ENCODE results near the gene CDK6.

DNA sequence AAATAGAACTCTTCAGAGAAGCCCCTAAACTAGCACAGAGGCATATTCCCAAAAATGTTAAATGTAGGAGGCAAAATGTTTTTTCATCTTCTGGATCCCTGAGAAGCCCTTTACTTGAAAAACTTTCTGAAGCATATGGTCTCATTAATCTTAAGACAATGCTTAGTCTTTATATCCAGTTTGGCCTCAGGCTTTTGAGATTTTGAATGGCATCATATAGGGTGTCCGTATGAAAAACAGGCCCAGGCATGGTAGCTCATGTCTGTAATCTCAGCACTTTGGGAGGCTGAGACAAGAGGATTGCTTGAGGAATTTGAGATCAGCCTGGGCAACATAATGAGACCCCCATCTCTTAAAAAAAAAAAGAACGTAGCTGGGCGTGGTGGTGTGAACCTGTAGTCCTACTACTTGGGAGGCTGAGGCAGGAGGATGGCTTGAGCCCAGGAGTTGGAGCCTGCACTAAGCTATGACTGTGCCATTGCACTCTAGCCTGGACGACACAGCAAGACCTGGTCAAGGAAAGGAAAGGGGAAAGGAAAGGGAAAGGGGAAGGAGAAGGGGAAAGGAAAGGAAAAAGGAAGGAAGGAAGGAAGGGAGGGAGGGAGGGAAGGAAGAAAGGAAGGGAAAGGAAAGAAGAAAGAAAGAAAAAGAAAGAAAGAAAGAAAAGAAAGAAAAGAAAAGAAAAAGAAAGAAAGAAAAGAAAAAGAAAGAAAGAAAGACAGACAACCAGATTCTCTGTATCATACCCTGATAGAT lies 119.4 kb downstream of the CDK6 start:
- no peak for TF ChIP-seq JUN (IDR thresholded peaks at IDR 0.05)
- no peak for TF ChIP-seq NR3C1 (IDR thresholded peaks at IDR 0.05)
- TF ChIP-seq POLR2A (IDR thresholded peaks at IDR 0.05; ENCODE audit: low read length), result no peak
- TF ChIP-seq, protein P1, sequence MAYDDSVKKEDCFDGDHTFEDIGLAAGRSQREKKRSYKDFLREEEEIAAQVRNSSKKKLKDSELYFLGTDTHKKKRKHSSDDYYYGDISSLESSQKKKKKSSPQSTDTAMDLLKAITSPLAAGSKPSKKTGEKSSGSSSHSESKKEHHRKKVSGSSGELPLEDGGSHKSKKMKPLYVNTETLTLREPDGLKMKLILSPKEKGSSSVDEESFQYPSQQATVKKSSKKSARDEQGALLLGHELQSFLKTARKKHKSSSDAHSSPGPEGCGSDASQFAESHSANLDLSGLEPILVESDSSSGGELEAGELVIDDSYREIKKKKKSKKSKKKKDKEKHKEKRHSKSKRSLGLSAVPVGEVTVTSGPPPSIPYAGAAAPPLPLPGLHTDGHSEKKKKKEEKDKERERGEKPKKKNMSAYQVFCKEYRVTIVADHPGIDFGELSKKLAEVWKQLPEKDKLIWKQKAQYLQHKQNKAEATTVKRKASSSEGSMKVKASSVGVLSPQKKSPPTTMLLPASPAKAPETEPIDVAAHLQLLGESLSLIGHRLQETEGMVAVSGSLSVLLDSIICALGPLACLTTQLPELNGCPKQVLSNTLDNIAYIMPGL (CRISPR knock-in tag; IDR thresholded peaks at IDR 0.05; ENCODE audit: borderline replicate concordance), result no peak

Data from A549 (cell line).